Brain microvascular endothelial cell (primary cell): Measurements from ENCODE around the gene RAB38.

Source experiments
- DNase-seq: peaks from one replicate; pipeline ENCODE4 v3.0.0-alpha.2; 2020
- H3K27ac ChIP-seq: fragments of 250-450 bp; sonication (Bioruptor Pico); 2 replicates; pipeline ENCODE4 v1.5.1; 2020; ENCODE audit warnings: mild to moderate bottlenecking, moderate library complexity
- H3K27me3 ChIP-seq: fragments of 250-450 bp; sonication (Bioruptor Pico); replicated peaks from 2 replicates; pipeline ENCODE4 v1.5.1; 2020; ENCODE audit warnings: mild to moderate bottlenecking
- H3K36me3 ChIP-seq: fragments of 250-450 bp; sonication (Bioruptor Pico); replicated peaks from 2 replicates; pipeline ENCODE4 v1.5.1; 2020; ENCODE audit warnings: mild to moderate bottlenecking
- H3K4me3 ChIP-seq: 2 replicates; pipeline ENCODE4 v1.5.1; 2011; ENCODE audit warnings: low read depth, mild to moderate bottlenecking, control low read depth, low read length, moderate library complexity
- CTCF ChIP-seq: IDR thresholded peaks from 2 replicates; pipeline ENCODE4 v1.5.1; 2011; ENCODE audit warnings: low read depth, mild to moderate bottlenecking, moderate library complexity, low read length, control low read depth, inconsistent platforms; ENCODE audit errors: missing control alignments
- in situ Hi-C: cut with HindIII; loops from 2 replicates; pipeline ENCODE4 v1.10.0; 2017; ENCODE audit warnings: low sequenced_read_pairs, low pct_ligation_motif_present

Gene RAB38

GRCh38 chr11:88101881-88102597 is 73.2 kb downstream of the RAB38 start:
- DNase-seq: no peak
- Histone ChIP-seq H3K27me3 (no peaks in the 10 kb centered on the region), H3K27ac (no peak overlapping the region), H3K36me3 (no peaks in the 10 kb centered on the region), H3K4me3 (no peak overlapping the region)
- TF ChIP-seq CTCF: no peak
- in situ Hi-C loops: no loop called here

GRCh38 chr11:88100151-88100550 is 75.1 kb downstream of the RAB38 start:
- TF ChIP-seq CTCF: no peak
- DNase-seq: no peak
- Histone ChIP-seq H3K36me3 (no peaks in the 10 kb centered on the region), H3K4me3 (no peak overlapping the region), H3K27me3 (no peaks in the 10 kb centered on the region), H3K27ac (no peak overlapping the region)
- in situ Hi-C loops: no loop called here

GRCh38 chr11:88098289-88098688 is 77.0 kb downstream of the RAB38 start:
- no peak for TF ChIP-seq CTCF
- H3K27ac ChIP-seq: no peak overlapping the region
- DNase-seq: no peak
- in situ Hi-C loops: no loop called here
- no peaks in the 10 kb centered on the region for H3K36me3 ChIP-seq
- H3K4me3 ChIP-seq: no peak overlapping the region
- no peaks in the 10 kb centered on the region for H3K27me3 ChIP-seq

GRCh38 chr11:88089134-88089533 is 86.1 kb downstream of the RAB38 start:
- H3K27me3 ChIP-seq: no peaks in the 10 kb centered on the region
- TF ChIP-seq CTCF: no peak
- no peak overlapping the region for H3K4me3 ChIP-seq
- in situ Hi-C loops: no loop called here
- H3K27ac ChIP-seq: no peak overlapping the region
- no peak for DNase-seq
- H3K36me3 ChIP-seq: no peaks in the 10 kb centered on the region

- TF ChIP-seq CTCF: no peak
- H3K36me3 ChIP-seq: no peaks in the 10 kb centered on the region
- no peak overlapping the region for H3K27ac ChIP-seq
- in situ Hi-C loops: no loop called here
- DNase-seq: no peak
- H3K27me3 ChIP-seq: no peaks in the 10 kb centered on the region
- no peak overlapping the region for H3K4me3 ChIP-seq
Observed at GRCh38 chr11:88087337-88087736, 87.9 kb downstream of the RAB38 start.

GRCh38 chr11:88086297-88086696 is 88.9 kb downstream of the RAB38 start:
- Histone ChIP-seq H3K27ac (no peak overlapping the region), H3K4me3 (no peak overlapping the region), H3K27me3 (no peaks in the 10 kb centered on the region), H3K36me3 (no peaks in the 10 kb centered on the region)
- no peak for DNase-seq
- no peak for TF ChIP-seq CTCF
- in situ Hi-C loops: no loop called here
